SIG-M5 treated with dmso at 0.1 percent for 504 hours (cell line): ENCODE results near the gene SAMD11.

Experiments used
- DNase-seq: peaks from one replicate; lab custom pipeline; 2025; ENCODE audit not compliant: unreplicated experiment; lab: John Stamatoyannopoulos, UW

The SAMD11 gene

GRCh38 chr1:993379-993995, 69.8 kb downstream of the SAMD11 start:
- DNase-seq = no peak
